Mesenchymal stem cell (in vitro differentiated cells and primary cell): ENCODE results near the gene ZXDC.

Experiments used
- DNase-seq: peaks from one replicate; pipeline ENCODE4 v3.0.0-alpha.2; 2013
- H2AFZ ChIP-seq: one replicate; pipeline ENCODE4 v1.6.1; 2013; ENCODE audit warnings: low read depth, mild to moderate bottlenecking, control low read depth, inconsistent platforms, low read length, moderate library complexity
- H2AK5ac ChIP-seq: 2 replicates; pipeline ENCODE4 v1.6.1; 2013; ENCODE audit warnings: low read length, moderate library complexity, mild to moderate bottlenecking, inconsistent platforms; ENCODE audit not compliant: severe bottlenecking
- H2BK120ac ChIP-seq: one replicate; pipeline ENCODE4 v1.6.1; 2013; ENCODE audit warnings: low read depth, mild to moderate bottlenecking, inconsistent platforms, low read length, moderate library complexity
- H2BK12ac ChIP-seq, 2 experiments: one replicate each; pipeline ENCODE4 v1.6.1; 2013; ENCODE audit warnings: inconsistent platforms in 2 of 2, low read length in 2 of 2, mild to moderate bottlenecking in 2 of 2, moderate library complexity in 2 of 2, control low read depth in 1 of 2
- H2BK15ac ChIP-seq: one replicate; pipeline ENCODE4 v1.6.1; 2013; ENCODE audit warnings: mild to moderate bottlenecking, low read depth, inconsistent platforms; ENCODE audit not compliant: poor library complexity, severe bottlenecking
- H2BK5ac ChIP-seq: 2 replicates; pipeline ENCODE4 v1.6.1; 2013; ENCODE audit warnings: low read depth, mild to moderate bottlenecking, low read length, control low read depth, inconsistent platforms; ENCODE audit not compliant: poor library complexity, severe bottlenecking
- H3K14ac ChIP-seq, 2 experiments: one replicate each; pipeline ENCODE4 v1.6.1; 2013; ENCODE audit warnings: inconsistent platforms in 2 of 2, low read length in 2 of 2, control low read depth in 1 of 2, mild to moderate bottlenecking in 1 of 2, moderate library complexity in 1 of 2
- H3K18ac ChIP-seq, 2 experiments: one replicate each; pipeline ENCODE4 v1.6.1; 2013; ENCODE audit warnings: inconsistent platforms in 2 of 2, low read length in 2 of 2, control low read depth in 1 of 2, low read depth in 1 of 2, mild to moderate bottlenecking in 1 of 2
- H3K23ac ChIP-seq, 2 experiments: one replicate each; pipeline ENCODE4 v1.6.1; 2013; ENCODE audit warnings: inconsistent platforms in 2 of 2, low read length in 2 of 2, mild to moderate bottlenecking in 2 of 2, moderate library complexity in 2 of 2, control low read depth in 1 of 2
- H3K27ac ChIP-seq: 2 replicates; pipeline ENCODE4 v1.5.1; 2013; ENCODE audit warnings: mild to moderate bottlenecking, moderate library complexity, low read length, control low read depth, inconsistent platforms; ENCODE audit not compliant: poor library complexity, severe bottlenecking
- H3K27me3 ChIP-seq, 2 experiments: 2 replicates each; pipeline versions ENCODE4 v1.6.1 to v1.7.0; 2013; ENCODE audit warnings: low read length in 2 of 2, mild to moderate bottlenecking in 2 of 2, moderate library complexity in 2 of 2, control low read depth in 1 of 2, inconsistent platforms in 1 of 2; ENCODE audit not compliant: control insufficient read depth in 1 of 2, insufficient read depth in 1 of 2
- H3K36me3 ChIP-seq, 2 experiments: 2 replicates each; pipeline versions ENCODE4 v1.6.1 to v1.7.0; 2013; ENCODE audit warnings: low read length in 2 of 2, control low read depth in 1 of 2, inconsistent platforms in 1 of 2, low read depth in 1 of 2, mild to moderate bottlenecking in 1 of 2; ENCODE audit not compliant: insufficient read depth in 2 of 2, control insufficient read depth in 1 of 2
- H3K4ac ChIP-seq, 2 experiments: one replicate each; pipeline ENCODE4 v1.6.1; 2013; ENCODE audit warnings: inconsistent platforms in 2 of 2, low read length in 2 of 2, mild to moderate bottlenecking in 2 of 2, moderate library complexity in 2 of 2, control low read depth in 1 of 2, low read depth in 1 of 2
- H3K4me1 ChIP-seq: 2 replicates; pipeline ENCODE4 v1.6.1; 2013; ENCODE audit warnings: low read depth, low read length, control low read depth; ENCODE audit not compliant: control insufficient read depth, insufficient read depth
- H3K4me2 ChIP-seq: 2 replicates; pipeline ENCODE4 v1.6.1; 2013; ENCODE audit warnings: low read length, mild to moderate bottlenecking, inconsistent platforms; ENCODE audit not compliant: poor library complexity, severe bottlenecking
- H3K4me3 ChIP-seq, 2 experiments: 2 replicates each; pipeline versions ENCODE4 v1.5.1 to v1.7.0; 2013; ENCODE audit warnings: low read length in 2 of 2, mild to moderate bottlenecking in 2 of 2, control low read depth in 1 of 2, low read depth in 1 of 2; ENCODE audit not compliant: insufficient read depth in 1 of 2
- H3K79me1 ChIP-seq: replicated peaks from 2 replicates; pipeline ENCODE4 v1.6.1; 2013; ENCODE audit warnings: mild to moderate bottlenecking, control low read depth, low read length, inconsistent platforms; ENCODE audit not compliant: poor library complexity, severe bottlenecking
- H3K9ac ChIP-seq: 2 replicates; pipeline ENCODE4 v1.7.0; 2013; ENCODE audit warnings: mild to moderate bottlenecking, low read length, moderate library complexity
- H3K9me3 ChIP-seq: 2 replicates; pipeline ENCODE4 v1.7.0; 2013; ENCODE audit warnings: mild to moderate bottlenecking, low read length; ENCODE audit not compliant: control insufficient read depth
- H4K8ac ChIP-seq: one replicate; pipeline ENCODE4 v1.6.1; 2013; ENCODE audit warnings: inconsistent platforms, mild to moderate bottlenecking, low read length, moderate library complexity
- H4K91ac ChIP-seq: one replicate; pipeline ENCODE4 v1.6.1; 2013; ENCODE audit warnings: mild to moderate bottlenecking, low read length, inconsistent platforms
- WGBS: methylation state at CpG from one replicate; pipeline ENCODE4 v1.1.7; 2013; ENCODE audit warnings: mixed read lengths; 5-methylcytosine and 5-hydroxymethylcytosine counted together

Gene ZXDC

DNA sequence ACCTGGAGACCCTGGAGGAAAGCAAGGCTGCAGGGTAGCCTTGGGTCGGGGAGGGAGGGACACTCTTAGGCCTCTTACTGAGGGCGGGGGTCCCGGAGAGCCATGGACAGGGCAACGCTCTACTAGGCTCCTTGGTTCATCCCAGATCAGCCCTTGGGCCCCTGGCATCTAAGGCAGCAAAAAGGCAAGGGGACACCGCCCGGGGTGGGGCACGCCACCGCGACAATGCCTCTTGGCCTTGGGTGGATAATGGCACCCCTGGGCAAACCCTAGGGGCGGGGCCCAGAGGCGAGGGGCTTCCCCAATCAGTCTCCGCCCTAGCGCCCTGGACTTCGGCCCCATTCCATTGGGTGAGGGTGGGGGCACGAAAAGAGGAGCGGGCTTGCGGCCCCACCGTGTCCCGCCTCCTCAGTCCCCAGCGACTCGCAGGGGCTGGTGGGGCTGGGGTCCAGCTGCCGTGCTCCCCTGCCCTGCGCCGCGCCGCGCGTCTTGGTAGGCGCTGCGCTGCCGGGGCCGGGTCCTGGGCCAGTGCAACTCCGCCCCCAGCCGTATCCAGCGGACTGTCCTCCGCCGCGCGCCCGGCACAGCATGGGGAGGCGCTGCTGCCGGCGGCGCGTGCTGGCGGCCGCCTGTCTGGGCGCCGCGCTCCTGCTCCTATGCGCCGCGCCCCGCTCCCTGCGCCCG, 48.2 kb upstream of the ZXDC start, which contains the start of gene CHST13:
Gene CHST13, plus strand, starts transcription at position 411 of the 684 bp plus-strand sequence. Its CDS starts 178 bp downstream, at position 589.
- H3K36me3 ChIP-seq: no peaks in the 10 kb centered on the region
- H3K4me3 ChIP-seq: peak within 1 kb of the TSS; percentile 45 to 66
- peaks cover 55% of the 10 kb centered on the region in 2 experiments for H3K27me3 ChIP-seq
- H2BK120ac ChIP-seq: no peak within 1 kb of the TSS
- H3K9ac ChIP-seq: peak within 1 kb of the TSS; percentile 6
- peak within 1 kb of the TSS in 1 of 2 experiments; percentile 28 for H3K14ac ChIP-seq
- no peak within 1 kb of the TSS for H2AK5ac ChIP-seq
- H3K27ac ChIP-seq: no peak within 1 kb of the TSS
- no peak within 1 kb of the TSS for H2AFZ ChIP-seq
- no peak within 1 kb of the TSS for H3K18ac ChIP-seq
- WGBS: 10% methylated on average over 44 of the region's 56 CpGs
- H3K9me3 ChIP-seq: no peaks in the 10 kb centered on the region
- DNase-seq: peak; percentile 42
- H2BK15ac ChIP-seq: no peak within 1 kb of the TSS
- H3K4ac ChIP-seq: no peak within 1 kb of the TSS
- H4K91ac ChIP-seq: no peak within 1 kb of the TSS
- H2BK12ac ChIP-seq: no peak within 1 kb of the TSS
- no peaks in the 10 kb centered on the region for H3K79me1 ChIP-seq
- H3K4me2 ChIP-seq: peak within 1 kb of the TSS; percentile 86
- H3K4me1 ChIP-seq: peaks cover 21% of the 10 kb centered on the region
- no peak within 1 kb of the TSS for H2BK5ac ChIP-seq
- no peak within 1 kb of the TSS for H4K8ac ChIP-seq
- H3K23ac ChIP-seq: no peak within 1 kb of the TSS

DNA sequence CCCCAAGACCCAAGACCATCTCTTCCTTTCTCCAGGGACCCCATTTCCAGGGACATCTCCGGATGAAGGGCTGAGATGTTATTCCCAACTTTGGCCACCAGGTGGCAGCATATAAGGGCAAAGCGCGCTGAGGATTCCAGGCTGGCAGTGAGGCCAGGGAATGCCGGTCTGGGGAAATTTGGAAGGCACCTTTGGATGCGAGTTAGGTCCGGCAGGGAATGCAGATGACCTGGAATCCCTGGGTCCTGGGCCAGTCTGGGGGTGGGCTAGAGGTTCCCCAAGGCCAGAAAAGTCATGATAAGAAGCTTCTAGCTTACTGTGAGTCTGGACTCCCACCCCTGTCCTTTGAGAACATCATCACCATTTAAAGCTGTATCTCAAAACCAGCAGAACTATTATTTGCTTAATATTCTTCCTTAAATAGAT, 46.7 kb upstream of the ZXDC start:
- WGBS: 0% methylated on average over 6 of the region's 6 CpGs
- Histone ChIP-seq H3K36me3 (no peaks in the 10 kb centered on the region), H3K9ac (no peak overlapping the region), H4K91ac (no peak overlapping the region), H3K27me3 (peaks cover 62 to 64% of the 10 kb centered on the region in 2 experiments), H3K27ac (no peak overlapping the region), H2BK15ac (no peak overlapping the region), H2BK5ac (no peak overlapping the region), H3K4me3 (no peak overlapping the region), H3K9me3 (no peaks in the 10 kb centered on the region), H2AFZ (no peak overlapping the region), H3K18ac (no peak overlapping the region), H3K79me1 (no peaks in the 10 kb centered on the region), H3K14ac (no peak overlapping the region), H3K23ac (no peak overlapping the region), H2BK120ac (no peak overlapping the region), H4K8ac (no peak overlapping the region), H3K4me1 (peaks cover 12% of the 10 kb centered on the region), H3K4ac (no peak overlapping the region), H2BK12ac (no peak overlapping the region), H2AK5ac (no peak overlapping the region), H3K4me2 (no peak overlapping the region)
- DNase-seq: peak; percentile 55

- no peak overlapping the region for H3K14ac ChIP-seq
- no peak overlapping the region for H3K9ac ChIP-seq
- no peak for DNase-seq
- H3K9me3 ChIP-seq: no peaks in the 10 kb centered on the region
- no peak overlapping the region for H3K4me3 ChIP-seq
- peaks cover 64 to 67% of the 10 kb centered on the region in 2 experiments for H3K27me3 ChIP-seq
- no peak overlapping the region for H2BK5ac ChIP-seq
- no peak overlapping the region for H3K4ac ChIP-seq
- H2AK5ac ChIP-seq: no peak overlapping the region
- no peaks in the 10 kb centered on the region for H3K36me3 ChIP-seq
- no peak overlapping the region for H3K23ac ChIP-seq
- peaks cover 12% of the 10 kb centered on the region for H3K4me1 ChIP-seq
- no peak overlapping the region for H3K4me2 ChIP-seq
- H3K27ac ChIP-seq: no peak overlapping the region
- WGBS: 84% methylated on average over 11 of the region's 11 CpGs
- H2BK15ac ChIP-seq: no peak overlapping the region
- H4K8ac ChIP-seq: no peak overlapping the region
- H3K18ac ChIP-seq: no peak overlapping the region
- H2BK12ac ChIP-seq: no peak overlapping the region
- no peak overlapping the region for H4K91ac ChIP-seq
- no peaks in the 10 kb centered on the region for H3K79me1 ChIP-seq
- no peak overlapping the region for H2AFZ ChIP-seq
- no peak overlapping the region for H2BK120ac ChIP-seq
These were observed 45.6 kb upstream of the ZXDC start for GRCh38 chr3:126521122-126521891.
